Activated T-cell treated with anti-CD3 and anti-CD28 coated beads, Interleukin-2, amount 50 U/mL, for 1 hour (primary cell): ENCODE data around the gene MICOS13.
A peak's percentile ranks its signal among the peaks of the same experiment; 100 is the strongest.
"Not testable (repeated sequence)": the region's sequence is repeated elsewhere in the genome, so short reads cannot be mapped to it uniquely, and the experiment has no call there.

Source experiments
- DNase-seq: peaks from one replicate; pipeline ENCODE4 v3.0.0-alpha.2; 2020

Gene MICOS13

GRCh38 chr19:5698635-5699422, 18.5 kb upstream of the MICOS13 start:
- no peak for DNase-seq

GRCh38 chr19:5697890-5698634, 17.7 kb upstream of the MICOS13 start:
- no peak for DNase-seq

- no peak for DNase-seq
These were observed 16.9 kb upstream of the MICOS13 start for GRCh38 chr19:5697022-5697889.

GRCh38 chr19:5696196-5697021, 16.1 kb upstream of the MICOS13 start:
- no peak for DNase-seq

GRCh38 chr19:5695649-5696195, 15.4 kb upstream of the MICOS13 start:
- DNase-seq, result no peak

GRCh38 chr19:5694956-5695648, 14.8 kb upstream of the MICOS13 start:
- DNase-seq, result no peak

- no peak for DNase-seq
These were observed 14.0 kb upstream of the MICOS13 start for GRCh38 chr19:5694167-5694955.

- DNase-seq, result no peak
These were observed 13.2 kb upstream of the MICOS13 start for GRCh38 chr19:5693195-5694166.

GRCh38 chr19:5692723-5693194, 12.4 kb upstream of the MICOS13 start:
- no peak for DNase-seq

GRCh38 chr19:5691822-5692722, 11.8 kb upstream of the MICOS13 start:
- no peak for DNase-seq

- DNase-seq, result peak; percentile 57
These were observed 10.9 kb upstream of the MICOS13 start for GRCh38 chr19:5690955-5691821.

- DNase-seq, result peak; percentile 100
These were observed 10.0 kb upstream of the MICOS13 start, which contains the start of gene RPL36 for GRCh38 chr19:5690125-5690954. Gene RPL36, plus strand, starts transcription at chr19:5690295. Its CDS starts 213 bp downstream, at chr19:5690508.

GRCh38 chr19:5688262-5688881, 8.1 kb upstream of the MICOS13 start:
- DNase-seq, result not testable (repeated sequence)

- no peak for DNase-seq
These were observed 7.3 kb upstream of the MICOS13 start for GRCh38 chr19:5687360-5688198.
